GM12878 (cell line): ENCODE data around the gene PIK3C2B.

Source experiments
- BACH1 ChIP-seq: fragments of 450-650 bp; IDR thresholded peaks from 2 replicates; pipeline ENCODE4 v1.6.1; 2017; ENCODE audit warnings: mild to moderate bottlenecking, borderline replicate concordance
- CBX3 ChIP-seq: fragments of 200-600 bp; sonication (generic); IDR thresholded peaks from 2 replicates; pipeline ENCODE4 v1.6.1; 2016; ENCODE audit warnings: low read depth, borderline replicate concordance
- EP300 ChIP-seq, 2 experiments: fragments of 150-350 bp in 1 of 2; IDR thresholded peaks; 2 replicates each; pipeline ENCODE4 v1.6.1; 2011 to 2012; ENCODE audit warnings: low read depth in 2 of 2, low read length in 2 of 2, borderline replicate concordance in 1 of 2, improper control_type of control experiment in 1 of 2, inconsistent platforms in 1 of 2; ENCODE audit not compliant: control insufficient read depth in 1 of 2
- ETV6 ChIP-seq, 2 experiments: fragments of 450-650 bp in 1 of 2; IDR thresholded peaks in 1 of 2; conservative IDR thresholded peaks in 1 of 2; 2 replicates each; pipeline ENCODE4 v1.6.1; 2014; ENCODE audit warnings: antibody characterized with exemption in 1 of 2, borderline replicate concordance in 1 of 2, low read depth in 1 of 2, mild to moderate bottlenecking in 1 of 2, moderate library complexity in 1 of 2
- FOS ChIP-seq: IDR thresholded peaks from 3 replicates; pipeline ENCODE4 v1.6.1; 2011; ENCODE audit warnings: borderline replicate concordance; ENCODE audit not compliant: insufficient read length; ENCODE audit errors: extremely low read depth
- GABPA ChIP-seq: IDR thresholded peaks from 2 replicates; pipeline ENCODE4 v1.6.1; 2014; ENCODE audit warnings: antibody characterized with exemption, low read depth, mild to moderate bottlenecking, inconsistent platforms
- HDAC6 ChIP-seq: fragments of 200-600 bp; sonication (generic); IDR thresholded peaks from one replicate; pipeline ENCODE4 v1.8.0; 2017; ENCODE audit warnings: antibody characterized with exemption; ENCODE audit not compliant: unreplicated experiment
- KAT2A ChIP-seq: conservative IDR thresholded peaks from 2 replicates; pipeline ENCODE4 v1.6.1; 2011; ENCODE audit warnings: low read depth, low read length; ENCODE audit not compliant: control insufficient read depth
- NFIC ChIP-seq: IDR thresholded peaks from 2 replicates; pipeline ENCODE4 v1.6.1; 2012; ENCODE audit warnings: low read depth, mild to moderate bottlenecking, inconsistent platforms, low read length, moderate library complexity
- RAD21 ChIP-seq: IDR thresholded peaks from 2 replicates; pipeline ENCODE4 v1.6.1; 2011; ENCODE audit warnings: mild to moderate bottlenecking, low read depth, low read length, moderate library complexity; ENCODE audit not compliant: insufficient read depth
- ZBTB40 ChIP-seq: fragments of 450-650 bp; IDR thresholded peaks from 2 replicates; pipeline ENCODE4 v1.6.1; 2016; ENCODE audit warnings: mild to moderate bottlenecking, moderate library complexity, borderline replicate concordance
- TF ChIP-seq, protein P1 (sequence below): IDR thresholded peaks from 2 replicates; pipeline ENCODE4 v1.6.1; 2011; ENCODE audit warnings: mild to moderate bottlenecking, low read depth, low read length, moderate library complexity; ENCODE audit not compliant: insufficient replicate concordance
- TF ChIP-seq, protein P2 (sequence below), 3 experiments: IDR thresholded peaks in 2 of 3; conservative IDR thresholded peaks in 1 of 3; 2 replicates each; pipeline ENCODE4 v1.5.1; 2011; ENCODE audit warnings: low read depth in 3 of 3, low read length in 3 of 3, mild to moderate bottlenecking in 3 of 3, control low read depth in 2 of 3, moderate library complexity in 2 of 3, inconsistent platforms in 1 of 3, mixed read lengths in 1 of 3; ENCODE audit not compliant: control insufficient read depth in 2 of 3, insufficient read depth in 1 of 3; ENCODE audit errors: extremely low read depth in 1 of 3
- TF ChIP-seq, protein P3 (sequence below): fragments of 450-650 bp; IDR thresholded peaks from 2 replicates; pipeline ENCODE4 v1.6.1; 2014; ENCODE audit warnings: mild to moderate bottlenecking

GRCh38 chr1:204457666-204458065, 36.9 kb downstream of the PIK3C2B start:
- TF ChIP-seq RAD21 (no peak), CBX3 (no peak), GABPA (no peak), ETV6 (conservative IDR thresholded peaks at IDR 0.05 in 1 of 2, IDR thresholded peaks at IDR 0.05 in 1 of 2; ENCODE audit: borderline replicate concordance in 1 of 2, low read depth in 1 of 2) (no peak), KAT2A (no peak), BACH1 (no peak), EP300 (IDR thresholded peaks at IDR 0.05; ENCODE audit: borderline replicate concordance in 1 of 2, control insufficient read depth in 1 of 2, low read depth in 2 of 2, low read length in 2 of 2) (no peak), ZBTB40 (no peak), HDAC6 (no peak), FOS (no peak), NFIC (no peak)
- TF ChIP-seq, protein P1, sequence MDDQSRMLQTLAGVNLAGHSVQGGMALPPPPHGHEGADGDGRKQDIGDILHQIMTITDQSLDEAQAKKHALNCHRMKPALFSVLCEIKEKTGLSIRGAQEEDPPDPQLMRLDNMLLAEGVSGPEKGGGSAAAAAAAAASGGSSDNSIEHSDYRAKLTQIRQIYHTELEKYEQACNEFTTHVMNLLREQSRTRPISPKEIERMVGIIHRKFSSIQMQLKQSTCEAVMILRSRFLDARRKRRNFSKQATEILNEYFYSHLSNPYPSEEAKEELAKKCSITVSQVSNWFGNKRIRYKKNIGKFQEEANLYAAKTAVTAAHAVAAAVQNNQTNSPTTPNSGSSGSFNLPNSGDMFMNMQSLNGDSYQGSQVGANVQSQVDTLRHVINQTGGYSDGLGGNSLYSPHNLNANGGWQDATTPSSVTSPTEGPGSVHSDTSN: no peak
- TF ChIP-seq, protein P2, sequence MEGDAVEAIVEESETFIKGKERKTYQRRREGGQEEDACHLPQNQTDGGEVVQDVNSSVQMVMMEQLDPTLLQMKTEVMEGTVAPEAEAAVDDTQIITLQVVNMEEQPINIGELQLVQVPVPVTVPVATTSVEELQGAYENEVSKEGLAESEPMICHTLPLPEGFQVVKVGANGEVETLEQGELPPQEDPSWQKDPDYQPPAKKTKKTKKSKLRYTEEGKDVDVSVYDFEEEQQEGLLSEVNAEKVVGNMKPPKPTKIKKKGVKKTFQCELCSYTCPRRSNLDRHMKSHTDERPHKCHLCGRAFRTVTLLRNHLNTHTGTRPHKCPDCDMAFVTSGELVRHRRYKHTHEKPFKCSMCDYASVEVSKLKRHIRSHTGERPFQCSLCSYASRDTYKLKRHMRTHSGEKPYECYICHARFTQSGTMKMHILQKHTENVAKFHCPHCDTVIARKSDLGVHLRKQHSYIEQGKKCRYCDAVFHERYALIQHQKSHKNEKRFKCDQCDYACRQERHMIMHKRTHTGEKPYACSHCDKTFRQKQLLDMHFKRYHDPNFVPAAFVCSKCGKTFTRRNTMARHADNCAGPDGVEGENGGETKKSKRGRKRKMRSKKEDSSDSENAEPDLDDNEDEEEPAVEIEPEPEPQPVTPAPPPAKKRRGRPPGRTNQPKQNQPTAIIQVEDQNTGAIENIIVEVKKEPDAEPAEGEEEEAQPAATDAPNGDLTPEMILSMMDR (IDR thresholded peaks at IDR 0.05 in 2 of 3, conservative IDR thresholded peaks at IDR 0.05 in 1 of 3; ENCODE audit: control insufficient read depth in 2 of 3, extremely low read depth in 1 of 3, insufficient read depth in 1 of 3, low read depth in 3 of 3, low read length in 3 of 3): no peak
- TF ChIP-seq, protein P3, sequence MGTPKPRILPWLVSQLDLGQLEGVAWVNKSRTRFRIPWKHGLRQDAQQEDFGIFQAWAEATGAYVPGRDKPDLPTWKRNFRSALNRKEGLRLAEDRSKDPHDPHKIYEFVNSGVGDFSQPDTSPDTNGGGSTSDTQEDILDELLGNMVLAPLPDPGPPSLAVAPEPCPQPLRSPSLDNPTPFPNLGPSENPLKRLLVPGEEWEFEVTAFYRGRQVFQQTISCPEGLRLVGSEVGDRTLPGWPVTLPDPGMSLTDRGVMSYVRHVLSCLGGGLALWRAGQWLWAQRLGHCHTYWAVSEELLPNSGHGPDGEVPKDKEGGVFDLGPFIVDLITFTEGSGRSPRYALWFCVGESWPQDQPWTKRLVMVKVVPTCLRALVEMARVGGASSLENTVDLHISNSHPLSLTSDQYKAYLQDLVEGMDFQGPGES: no peak
